Stimulated activated naive CD8-positive, alpha-beta T cell treated with anti-CD3 and anti-CD28 coated beads, Interleukin-15, Interleukin-2, amounts not matched to agents 100 U/mL and 50 U/mL, for 24 hours (primary cell): ENCODE results near the gene LIMD2.
A peak's percentile ranks its signal among the peaks of the same experiment; 100 is the strongest.

Experiments used
- ATAC-seq: fragments of 150-1000 bp; cut with Tn5 transposase; one replicate; pipeline ENCODE4 v1.10.0; 2021
- DNase-seq: peaks from one replicate; pipeline ENCODE4 v3.0.0; 2021

LIMD2 gene

DNA sequence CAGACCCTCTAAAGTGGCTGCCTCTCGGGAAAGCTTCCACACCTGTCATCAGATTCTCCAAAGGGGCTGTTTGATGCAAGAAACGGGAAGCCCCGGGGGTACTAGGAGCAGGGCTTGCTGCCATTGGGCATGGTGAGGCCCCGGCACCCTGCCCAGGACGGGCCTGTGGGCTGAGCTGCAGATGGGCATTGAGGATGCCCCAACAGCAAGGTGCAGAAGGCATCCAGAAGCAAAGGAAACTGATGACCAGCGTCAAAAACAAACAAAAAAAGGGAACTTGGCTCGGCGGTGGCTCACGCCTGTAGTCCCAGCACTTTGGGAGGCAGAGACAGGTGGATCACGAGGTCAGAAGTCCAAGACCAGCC, 1.5 kb upstream of the LIMD2 start:
- ATAC-seq = no peak
- DNase-seq = no peak

DNA sequence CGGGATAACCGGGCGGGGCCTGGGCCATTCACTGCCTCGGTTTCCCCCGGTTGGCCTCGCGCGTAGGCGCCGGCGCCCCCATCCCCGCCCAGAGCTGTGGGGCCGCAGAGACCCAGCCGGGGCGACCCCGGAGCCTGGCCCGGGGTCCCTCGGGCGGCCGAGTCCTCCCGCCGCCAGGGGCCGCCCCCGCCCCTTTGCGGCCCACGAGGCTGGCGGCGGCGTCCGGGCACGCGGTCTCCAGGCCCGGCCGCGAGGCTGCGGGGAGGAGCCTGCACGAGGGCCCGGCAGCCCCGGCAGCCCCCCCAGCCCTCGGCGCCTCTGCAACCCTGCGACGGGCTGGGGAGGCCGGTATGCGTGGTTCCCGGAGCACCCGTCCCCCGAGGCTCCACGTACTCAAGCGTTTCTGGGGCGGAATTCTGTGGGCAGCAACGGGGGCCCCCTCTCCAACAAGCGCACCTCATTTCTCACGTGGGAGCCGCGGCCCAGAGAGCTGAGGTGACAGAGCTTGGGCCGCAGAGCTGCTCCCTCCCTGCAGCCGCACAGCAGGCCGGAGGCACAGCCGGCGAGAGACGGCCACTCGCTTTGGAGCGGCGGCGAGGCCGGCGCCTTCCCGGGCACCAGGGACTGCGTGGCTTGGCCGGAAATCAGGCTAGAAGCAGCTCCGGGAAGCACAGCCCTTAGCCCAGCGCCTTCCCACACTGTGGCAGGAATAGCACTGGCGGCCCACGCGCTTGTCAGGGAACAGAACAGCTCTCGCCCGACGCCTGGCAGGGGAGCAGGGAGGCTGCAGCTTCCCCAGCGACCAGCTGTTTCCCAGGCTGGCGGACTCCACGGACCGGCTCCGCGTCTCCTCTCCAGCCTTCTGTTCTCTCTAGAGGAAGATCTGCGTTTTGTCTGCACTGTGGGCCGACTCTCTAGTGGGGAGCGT, 867 bp upstream of the LIMD2 start:
- ATAC-seq (peak; percentile 5), DNase-seq (peak; percentile 64)

DNA sequence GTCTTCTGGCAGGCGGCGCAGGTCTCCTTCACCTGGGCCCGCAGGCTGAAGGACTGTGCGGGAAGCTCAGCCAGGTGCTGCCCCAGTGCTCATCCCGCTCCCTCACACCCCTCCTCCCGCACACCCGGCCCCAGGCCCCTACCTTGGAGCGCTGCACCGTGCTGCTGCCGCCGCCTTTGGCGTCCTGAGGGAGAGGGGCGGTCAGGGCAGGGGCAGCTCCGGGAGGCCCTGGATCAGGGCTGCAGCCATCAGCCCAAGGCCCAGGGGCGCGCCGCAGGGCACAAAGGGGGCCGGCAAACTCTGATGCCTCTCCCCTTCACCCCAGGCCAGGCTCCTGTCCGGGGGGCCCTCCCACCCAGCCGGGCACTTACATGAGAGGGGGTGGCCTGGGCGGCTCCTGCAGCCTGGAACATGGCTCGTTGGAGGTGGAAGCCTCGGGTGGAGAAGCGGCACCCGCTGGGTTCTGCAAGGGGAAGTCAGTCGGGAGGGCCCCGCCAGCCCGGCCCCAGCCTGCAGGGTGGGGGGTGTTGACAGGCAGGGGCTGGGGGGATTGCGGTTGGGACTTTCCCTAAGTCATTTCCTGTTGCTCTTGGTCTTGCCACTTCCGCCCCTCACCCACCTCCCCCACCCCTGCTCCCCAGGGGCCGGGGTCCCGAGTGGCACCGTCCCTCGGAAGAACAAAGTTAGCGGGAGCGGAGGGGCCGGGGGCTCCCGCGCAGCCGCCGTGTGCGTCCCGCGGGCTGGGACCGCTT, 863 bp downstream of the LIMD2 start:
- ATAC-seq (peak; percentile 19), DNase-seq (peak; percentile 88)

DNA sequence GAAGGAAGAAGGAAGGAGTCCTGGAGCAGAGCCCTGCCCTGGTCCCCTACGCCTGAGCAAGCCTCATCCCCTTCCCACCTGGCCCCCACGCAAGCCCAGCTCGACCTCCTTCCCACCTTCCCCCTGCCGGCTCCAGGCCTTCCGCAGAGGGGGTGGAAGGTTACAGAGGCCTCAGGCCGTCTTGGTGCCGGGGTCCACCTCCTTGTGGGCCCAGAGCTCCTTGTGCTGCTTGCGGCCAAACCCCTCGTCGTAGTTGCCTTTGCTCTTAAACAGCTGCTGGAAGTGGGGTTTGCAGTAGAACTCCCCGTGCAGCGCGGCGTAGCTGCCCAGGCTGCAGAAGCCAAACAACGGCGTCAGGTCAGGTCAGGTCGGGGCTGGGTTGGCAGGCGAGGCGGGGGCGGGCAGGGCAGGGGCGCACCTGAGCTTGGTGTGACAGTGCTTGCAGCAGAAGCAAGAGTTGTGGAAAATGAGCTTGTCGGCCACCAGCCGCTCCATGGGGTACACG, 1.5 kb downstream of the LIMD2 start:
- no peak for DNase-seq

DNA sequence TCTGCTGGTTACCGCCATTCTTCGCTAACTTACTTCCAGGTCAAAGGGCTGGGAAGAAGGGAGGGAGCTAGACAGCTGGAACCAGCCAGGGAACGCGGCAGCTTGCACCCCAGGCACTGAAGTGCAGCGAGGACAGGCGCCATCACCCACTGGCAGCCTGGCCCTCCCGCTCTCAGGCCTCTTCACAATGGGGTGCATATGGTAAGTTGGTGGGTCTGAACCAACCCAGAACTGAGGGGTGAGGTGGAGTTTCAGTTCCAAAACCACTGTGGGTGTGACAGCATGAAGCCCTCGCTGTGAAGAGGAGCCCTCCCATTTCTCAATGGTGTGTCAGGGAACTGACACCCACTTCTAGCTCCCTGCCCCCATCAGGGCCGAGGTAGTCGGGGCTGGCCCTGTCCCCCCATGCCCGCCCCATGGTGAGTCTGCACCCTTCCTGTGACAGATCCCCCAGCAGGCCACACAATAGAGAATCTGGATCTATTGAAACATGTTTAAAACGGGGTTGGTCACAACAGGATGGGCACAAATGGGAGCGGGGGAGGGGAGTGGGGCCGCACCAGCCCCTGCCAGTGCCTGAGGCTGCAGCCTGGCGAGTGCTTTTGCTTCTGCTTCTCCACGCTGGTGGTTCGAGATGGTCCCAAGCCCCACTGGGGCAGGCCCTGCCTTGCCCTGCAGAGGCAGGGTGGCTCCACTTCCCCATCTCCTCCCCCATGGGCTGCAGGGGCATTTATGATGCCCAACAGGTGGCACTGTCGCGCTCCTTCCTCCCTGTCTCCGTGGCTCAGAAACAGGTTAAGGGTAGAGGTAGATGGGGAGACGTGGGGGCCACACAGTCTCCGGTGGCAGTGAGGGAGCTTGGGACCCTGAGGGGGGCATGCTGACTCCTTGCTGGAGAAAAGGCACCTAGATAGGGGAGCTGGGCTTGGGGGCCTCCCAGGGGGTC, 2.3 kb downstream of the LIMD2 start:
- DNase-seq = peak; percentile 80
- peak; percentile 47 for ATAC-seq

More for the DNA sequence above, 1.5 kb downstream of the LIMD2 start:
- no peak for ATAC-seq

DNA sequence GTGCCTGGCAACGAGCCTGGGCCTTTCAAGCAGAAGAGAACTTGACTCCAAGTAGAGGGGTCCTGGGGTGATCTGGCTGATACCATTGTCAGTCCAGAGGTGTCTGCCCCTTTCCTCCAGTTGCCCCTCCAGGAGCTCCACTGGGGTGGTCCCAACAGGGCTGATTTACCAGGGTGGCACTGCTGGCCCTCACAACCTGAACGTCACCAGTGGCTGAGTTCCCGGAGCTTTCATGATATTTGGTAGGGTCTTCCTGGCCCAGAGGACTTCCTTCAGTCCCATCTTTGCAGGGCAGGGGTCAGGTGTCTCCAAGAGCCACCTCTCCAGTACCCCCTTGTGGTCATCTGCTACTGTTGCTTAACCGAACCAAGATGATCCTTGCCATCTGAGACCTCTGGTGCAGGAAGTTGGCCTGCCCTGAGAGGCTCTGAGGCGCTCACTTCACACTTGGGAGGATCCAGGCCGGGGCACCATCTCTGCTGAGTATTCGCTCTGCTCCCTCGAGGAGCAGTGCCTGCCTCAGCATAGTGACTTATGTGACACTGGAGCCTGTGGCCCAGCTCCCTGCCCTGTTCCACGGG, 3.5 kb downstream of the LIMD2 start:
- DNase-seq (peak; percentile 44), ATAC-seq (no peak)

DNA sequence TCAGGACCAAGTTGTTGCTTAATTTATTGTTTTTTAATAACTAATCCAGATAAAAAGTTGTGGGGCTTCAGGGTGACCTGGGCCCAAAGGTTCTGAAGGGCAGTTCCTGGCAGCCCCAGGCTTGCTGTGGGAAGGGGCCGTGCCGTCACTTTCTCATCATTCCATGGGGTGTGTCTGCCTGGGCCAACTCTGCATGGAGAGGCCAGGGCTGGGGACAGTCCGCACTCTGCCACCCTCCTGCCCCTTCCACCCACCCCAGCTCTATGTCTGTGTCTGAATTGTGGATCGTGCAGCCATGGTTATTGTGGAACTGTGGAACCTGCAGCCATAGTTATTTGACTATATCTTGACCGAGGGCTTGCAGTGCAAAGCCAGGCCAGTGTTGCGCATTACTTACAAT, 4.0 kb downstream of the LIMD2 start:
- no peak for ATAC-seq

DNA sequence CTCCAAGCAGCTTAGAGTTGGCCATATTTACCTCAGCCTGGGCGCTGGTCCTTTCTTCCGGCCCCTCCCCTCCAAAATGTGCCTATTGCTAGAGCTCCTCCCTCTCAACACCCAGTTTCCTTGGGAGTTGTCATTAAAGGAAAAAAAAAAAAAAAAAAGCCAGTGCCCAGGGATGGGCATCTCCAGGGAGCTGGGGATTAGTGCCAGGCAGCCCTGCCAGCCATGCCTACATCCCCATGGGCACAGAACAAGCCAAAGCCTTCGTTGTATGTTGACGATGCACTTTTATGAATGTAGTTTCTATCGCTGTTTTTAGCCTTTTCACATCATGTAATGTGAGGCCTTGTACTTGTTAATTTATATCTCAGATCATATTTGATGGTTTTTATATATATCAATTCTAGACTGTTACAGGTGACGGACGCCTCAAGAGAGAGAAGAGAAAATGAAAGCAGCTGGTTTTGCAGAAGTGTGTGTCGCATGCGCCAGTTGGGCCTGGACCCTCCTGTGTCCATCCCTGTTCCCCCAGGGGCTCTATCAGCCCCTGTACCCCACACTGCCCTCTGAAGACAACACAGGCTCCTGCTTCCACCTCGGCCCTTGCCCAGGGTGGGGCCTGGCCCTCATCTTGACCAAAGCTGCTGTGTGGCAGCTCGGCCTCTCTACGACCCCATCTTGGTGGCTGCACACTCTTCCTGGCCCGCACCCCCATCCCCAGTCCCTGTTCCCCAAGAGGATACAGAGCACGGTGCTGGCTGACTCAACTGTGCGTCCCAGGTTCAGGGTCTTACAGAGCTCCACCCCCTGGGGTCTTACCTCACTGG, 4.8 kb downstream of the LIMD2 start:
- ATAC-seq (no peak), DNase-seq (no peak)

More for the DNA sequence above, 4.0 kb downstream of the LIMD2 start:
- no peak for DNase-seq

DNA sequence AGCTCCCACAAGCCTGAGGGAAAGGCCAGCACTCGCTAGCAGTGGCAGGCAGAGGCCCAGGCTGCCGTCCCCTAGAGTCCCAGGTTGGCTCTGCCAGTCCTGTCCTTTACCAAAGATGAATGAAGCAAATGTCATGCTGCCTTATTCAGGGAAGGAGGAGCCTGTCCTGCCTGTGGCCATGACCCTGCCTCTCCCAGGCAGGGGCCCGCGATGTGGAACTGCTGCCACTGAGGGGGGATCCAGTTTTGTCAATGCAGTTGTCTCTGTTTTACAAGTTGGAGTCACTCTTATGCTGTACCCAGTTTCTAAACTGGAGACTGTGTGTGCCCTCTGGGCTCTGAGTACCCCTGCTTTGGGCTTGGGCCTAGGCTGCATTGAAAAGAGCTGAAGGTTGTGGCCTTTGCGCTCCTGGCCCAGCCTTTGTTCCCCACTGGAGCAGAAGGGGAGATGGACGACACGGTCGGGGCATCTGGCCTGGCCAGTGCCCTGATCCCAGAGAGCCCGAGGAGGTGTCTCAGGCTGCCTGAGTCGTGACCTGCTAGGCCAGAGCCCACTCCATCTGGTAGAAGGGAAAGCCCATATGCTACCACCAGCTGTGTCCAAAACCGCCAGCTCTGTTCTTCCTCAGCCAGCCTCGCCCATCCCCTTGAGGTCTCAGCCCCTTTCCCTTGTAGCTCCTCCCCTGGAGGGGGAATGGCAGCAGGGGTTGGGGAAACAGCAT, 5.5 kb downstream of the LIMD2 start:
- DNase-seq = no peak
- ATAC-seq = no peak

DNA sequence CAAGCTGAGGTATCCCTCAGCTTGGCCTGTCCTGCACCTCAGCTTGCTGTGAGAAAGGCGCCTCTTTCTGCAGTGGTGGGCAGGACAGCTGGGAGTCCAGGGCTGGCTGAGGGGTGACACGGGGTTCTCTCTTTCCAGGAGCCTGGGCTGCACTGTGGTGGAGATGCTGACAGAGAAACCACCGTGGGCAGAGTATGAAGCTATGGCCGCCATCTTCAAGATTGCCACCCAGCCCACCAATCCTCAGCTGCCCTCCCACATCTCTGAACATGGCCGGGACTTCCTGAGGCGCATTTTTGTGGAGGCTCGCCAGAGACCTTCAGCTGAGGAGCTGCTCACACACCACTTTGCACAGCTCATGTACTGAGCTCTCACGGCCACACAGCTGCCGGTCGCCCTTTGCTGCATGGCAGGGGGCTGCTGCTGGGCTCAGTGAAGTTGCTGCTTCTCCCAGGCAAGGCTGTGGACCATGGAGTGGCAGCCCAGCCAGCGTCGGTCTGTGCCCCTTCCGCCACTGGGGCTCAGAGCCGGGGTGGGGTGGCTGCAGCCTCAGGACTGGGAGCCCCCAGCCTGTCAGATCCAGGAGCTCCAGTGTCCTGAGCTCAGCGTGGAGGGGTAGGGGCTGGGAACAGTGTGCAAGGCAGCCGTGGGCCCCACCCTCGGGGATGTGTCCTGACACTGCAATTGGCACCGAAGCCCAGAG, 6.4 kb downstream of the LIMD2 start:
- ATAC-seq = no peak
- DNase-seq = no peak

DNA sequence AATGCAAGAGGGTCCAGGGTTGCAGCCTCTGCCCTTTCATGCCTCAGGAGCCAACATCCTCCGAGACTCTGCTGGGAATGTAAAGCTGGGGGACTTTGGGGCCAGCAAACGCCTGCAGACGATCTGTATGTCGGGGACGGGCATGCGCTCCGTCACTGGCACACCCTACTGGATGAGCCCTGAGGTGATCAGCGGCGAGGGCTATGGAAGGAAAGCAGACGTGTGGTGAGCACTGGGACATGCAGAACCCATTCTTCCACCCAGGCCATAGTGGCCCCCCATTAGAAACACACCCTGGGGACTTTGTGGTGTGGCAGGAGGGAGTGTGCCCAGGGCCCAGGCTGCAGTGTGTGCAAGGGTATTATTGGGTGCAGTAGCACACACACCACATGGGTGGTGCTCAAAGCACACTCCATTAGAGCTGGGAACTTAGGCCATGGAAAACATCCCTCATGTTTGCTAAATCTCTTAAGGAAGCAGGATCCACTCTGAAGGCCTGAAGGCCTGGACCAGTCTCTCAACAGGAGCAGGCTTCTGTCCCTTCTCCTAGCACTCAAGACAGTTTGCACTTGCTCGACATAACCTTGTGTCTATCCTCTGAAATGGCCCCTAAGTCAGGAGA, 7.6 kb downstream of the LIMD2 start:
- DNase-seq (no peak), ATAC-seq (no peak)

DNA sequence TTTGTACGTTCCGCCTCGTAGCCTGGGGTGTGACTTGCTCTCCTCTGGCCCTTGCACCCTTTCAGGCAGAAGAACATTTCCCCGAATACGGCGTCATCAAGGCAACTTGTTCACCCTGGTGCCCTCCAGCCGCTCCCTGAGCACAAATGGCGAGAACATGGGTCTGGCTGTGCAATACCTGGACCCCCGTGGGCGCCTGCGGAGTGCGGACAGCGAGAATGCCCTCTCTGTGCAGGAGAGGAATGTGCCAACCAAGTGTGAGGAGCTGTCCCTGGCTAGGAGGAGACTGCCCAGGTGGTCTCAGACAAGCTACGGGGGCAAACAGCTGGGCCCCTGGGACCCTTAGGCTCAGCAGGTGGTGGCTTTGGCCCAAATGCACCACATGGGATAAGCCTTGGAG, 10.4 kb downstream of the LIMD2 start:
- DNase-seq (no peak), ATAC-seq (no peak)

DNA sequence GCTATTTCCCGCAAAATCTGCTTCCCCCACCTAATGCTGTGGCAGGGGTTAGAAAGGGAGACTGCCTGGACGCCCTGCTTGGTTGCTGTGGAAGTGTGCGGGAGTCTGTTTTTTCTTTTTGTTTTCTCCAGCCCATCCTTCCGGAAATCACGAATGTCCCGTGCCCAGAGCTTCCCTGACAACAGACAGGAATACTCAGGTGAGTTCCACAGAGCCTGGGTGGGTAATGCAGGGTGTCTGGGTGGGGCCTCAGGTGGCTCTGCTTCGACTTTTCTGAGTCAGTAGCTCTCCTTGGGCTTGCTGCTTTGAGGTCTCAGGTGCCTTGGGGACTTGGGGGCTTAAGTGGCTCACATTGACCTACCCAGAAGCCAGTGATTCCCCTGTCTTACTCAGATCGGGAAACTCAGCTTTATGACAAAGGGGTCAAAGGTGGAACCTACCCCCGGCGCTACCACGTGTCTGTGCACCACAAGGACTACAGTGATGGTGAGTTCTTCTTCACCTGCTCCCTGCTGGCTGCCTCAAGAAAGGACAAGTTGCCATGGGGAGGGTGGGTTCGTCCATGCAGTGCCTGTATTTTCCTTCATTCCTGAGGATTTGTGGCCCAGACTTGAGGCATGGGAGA, 11.4 kb downstream of the LIMD2 start:
- no peak for DNase-seq
- ATAC-seq = peak; percentile 45

DNA sequence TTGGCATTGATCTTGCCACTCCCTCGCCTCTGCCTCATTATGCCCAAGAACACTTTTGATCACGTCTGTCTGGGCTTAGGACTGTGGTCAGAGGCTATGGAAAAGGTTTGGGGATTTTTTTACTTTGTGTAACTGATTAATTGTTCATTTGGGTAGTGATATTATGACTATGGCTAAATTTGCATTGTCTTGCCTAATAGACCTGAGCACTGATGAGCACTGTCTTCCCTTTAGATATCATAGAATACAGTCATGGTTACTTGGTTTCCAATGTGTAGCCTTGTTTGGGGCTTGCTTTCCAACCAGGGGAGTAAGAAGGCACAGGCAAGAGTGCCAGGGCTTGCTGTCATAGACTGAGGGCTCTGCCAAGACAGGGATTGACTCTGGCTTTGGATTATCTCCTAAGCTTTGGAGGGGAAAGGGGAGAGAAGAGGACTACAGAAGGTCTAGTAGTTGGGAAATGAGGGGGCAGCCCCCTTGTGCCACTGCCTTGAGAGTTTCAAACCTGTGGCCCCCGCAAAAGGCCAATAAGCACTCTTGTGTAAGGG, 13.7 kb downstream of the LIMD2 start:
- ATAC-seq = peak; percentile 87

DNA sequence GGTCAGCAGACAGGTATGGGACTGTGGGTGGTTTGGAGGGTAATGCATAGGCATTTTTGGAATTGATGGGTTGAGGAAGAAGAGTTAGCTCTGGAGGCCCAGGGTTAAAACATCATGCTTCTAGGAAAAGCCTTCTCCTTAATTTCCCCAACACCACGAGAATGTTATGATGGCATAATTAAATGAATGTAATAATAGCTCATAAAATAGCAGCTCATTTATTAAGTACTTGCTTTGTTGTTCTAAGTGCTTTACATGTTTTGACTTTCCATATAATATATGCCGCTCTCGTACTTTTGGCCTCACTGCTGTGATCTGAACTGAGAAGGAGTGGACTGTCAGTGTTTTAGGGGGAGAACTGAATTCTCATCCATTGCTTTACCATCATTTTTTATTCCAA, 14.3 kb downstream of the LIMD2 start:
- ATAC-seq (no peak), DNase-seq (no peak)

More for the DNA sequence above, 13.7 kb downstream of the LIMD2 start:
- DNase-seq = no peak

DNA sequence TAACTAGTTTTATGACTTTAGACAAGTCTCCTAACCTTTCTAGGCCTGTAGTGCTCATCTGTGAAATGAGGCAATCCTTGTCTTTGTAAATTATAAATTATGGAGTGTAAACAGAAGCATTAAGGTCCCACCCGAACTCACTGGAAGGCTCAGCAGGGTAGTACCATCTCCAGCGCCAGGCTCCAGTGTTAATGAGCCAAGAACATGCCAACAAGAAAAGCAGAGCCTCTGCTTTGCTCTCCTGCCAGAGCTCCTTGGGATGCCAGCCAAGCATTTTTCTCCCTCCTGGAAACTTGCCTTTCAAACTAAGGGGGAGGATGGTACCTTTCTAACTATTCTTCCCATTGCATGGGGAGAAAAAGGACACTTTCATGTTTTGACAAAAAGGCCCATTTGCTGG, 14.9 kb downstream of the LIMD2 start:
- no peak for ATAC-seq
- no peak for DNase-seq

DNA sequence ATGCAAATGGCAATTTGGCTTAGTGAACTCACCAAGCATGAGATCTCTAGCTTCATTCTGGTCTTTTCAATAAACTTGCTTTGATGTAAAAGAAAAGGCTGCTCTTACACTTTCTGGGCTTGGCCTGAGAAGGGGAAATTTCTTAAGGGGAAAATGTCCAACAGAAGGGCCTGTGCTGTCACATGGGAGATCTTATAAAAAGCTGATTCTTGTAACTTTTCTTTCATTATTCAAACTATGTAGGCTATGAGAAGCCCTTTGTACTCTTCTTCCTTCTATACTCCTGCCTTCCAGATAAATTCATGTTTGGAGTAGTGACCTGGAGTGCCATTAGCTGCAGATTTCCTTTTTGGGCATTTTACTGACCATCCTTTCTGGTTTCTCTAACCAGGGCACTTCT, 16.9 kb downstream of the LIMD2 start:
- ATAC-seq (no peak), DNase-seq (no peak)

DNA sequence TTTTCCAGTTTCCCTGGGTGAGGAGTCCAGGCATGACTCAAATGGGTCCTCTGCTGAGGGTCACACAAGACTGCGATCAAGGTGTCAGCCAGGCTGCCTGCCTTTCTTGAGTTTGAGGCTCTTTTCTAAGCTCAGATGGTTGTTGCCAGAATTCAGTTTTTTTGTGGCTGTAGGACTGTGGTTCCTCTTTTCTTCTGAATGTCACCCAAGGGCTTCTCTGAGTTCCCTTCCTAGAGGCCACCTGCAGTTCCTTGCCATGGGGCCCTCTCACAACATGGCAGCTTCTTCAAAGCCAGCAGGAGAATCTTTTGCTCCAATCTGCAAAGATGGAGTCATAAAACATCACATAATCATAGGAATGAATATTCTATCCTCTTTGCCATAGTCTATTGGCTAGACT, 17.5 kb downstream of the LIMD2 start:
- no peak for ATAC-seq
- no peak for DNase-seq
